HEK293 (cell line): Measurements from ENCODE around the gene MBLAC1.

Experiments
- CTCF ChIA-PET: fragments of 350-600 bp; formaldehyde crosslinking; extraction: SDS; loops from one replicate; lab custom pipeline; 2021; ENCODE audit warnings: antibody characterized with exemption; lab: Yijun Ruan, JAX
- POLR2A ChIA-PET: fragments of 300-600 bp; formaldehyde crosslinking; extraction: SDS; loops from one replicate; lab custom pipeline; 2020; ENCODE audit warnings: antibody characterized with exemption, inconsistent platforms; lab: Yijun Ruan, JAX
- H3K27ac ChIP-seq: fragments of 200-500 bp; sonication (Bioruptor generic); 2 replicates; pipeline ENCODE4 v1.5.1; 2014; ENCODE audit warnings: low read depth, low read length, control low read depth, inconsistent platforms; ENCODE audit errors: extremely low read depth
- H3K36me3 ChIP-seq, 2 experiments: fragments of 200-500 bp in 1 of 2; sonication (Bioruptor generic) in 1 of 2; 1 replicate in 1 of 2; 2 replicates in 1 of 2; pipeline ENCODE4 v1.5.1; 2014 to 2017; ENCODE audit warnings: inconsistent platforms in 2 of 2, low read length in 2 of 2; ENCODE audit not compliant: control insufficient read depth in 2 of 2, insufficient read depth in 1 of 2
- H3K4me1 ChIP-seq: fragments of 200-500 bp; sonication (Bioruptor generic); 2 replicates; pipeline ENCODE4 v1.5.1; 2014; ENCODE audit warnings: mild to moderate bottlenecking, low read length, inconsistent platforms; ENCODE audit not compliant: control insufficient read depth, insufficient read depth
- H3K4me3 ChIP-seq: 2 replicates; pipeline ENCODE4 v1.5.1; 2011; ENCODE audit warnings: low read depth, mild to moderate bottlenecking, control low read depth, low read length, moderate library complexity
- H3K9me3 ChIP-seq: fragments of 200-500 bp; sonication (Bioruptor generic); 2 replicates; pipeline ENCODE4 v1.5.1; 2014; ENCODE audit warnings: low read depth, low read length, inconsistent platforms; ENCODE audit not compliant: control insufficient read depth, insufficient read depth
- ELK4 ChIP-seq: IDR thresholded peaks from 2 replicates; pipeline ENCODE4 v1.6.1; 2011; ENCODE audit warnings: mild to moderate bottlenecking, low read depth, low read length, borderline replicate concordance
- GFI1B ChIP-seq: fragments of 450-650 bp; formaldehyde crosslinking; IDR thresholded peaks from 2 replicates; pipeline ENCODE4 v1.5.1; 2016; ENCODE audit warnings: missing biosample characterization, missing genetic modification characterization
- GLIS2 ChIP-seq: fragments of 450-650 bp; formaldehyde crosslinking; IDR thresholded peaks from 2 replicates; pipeline ENCODE4 v1.5.1; 2016; ENCODE audit warnings: missing biosample characterization, missing genetic modification characterization
- REST ChIP-seq: fragments of 450-650 bp; formaldehyde crosslinking; IDR thresholded peaks from 2 replicates; pipeline ENCODE4 v1.5.1; 2016; ENCODE audit warnings: missing biosample characterization, missing genetic modification characterization
- SP7 ChIP-seq: fragments of 450-650 bp; formaldehyde crosslinking; IDR thresholded peaks from 2 replicates; pipeline ENCODE4 v1.5.1; 2016; ENCODE audit warnings: missing biosample characterization, missing genetic modification characterization
- TCF7L2 ChIP-seq: IDR thresholded peaks from 2 replicates; pipeline ENCODE4 v1.6.1; 2011; ENCODE audit warnings: low read depth, mild to moderate bottlenecking, inconsistent platforms, low read length, moderate library complexity, borderline replicate concordance
- ZBTB11 ChIP-seq: fragments of 450-650 bp; formaldehyde crosslinking; conservative IDR thresholded peaks from 2 replicates; pipeline ENCODE4 v1.5.1; 2016; ENCODE audit warnings: low read depth, missing biosample characterization, missing genetic modification characterization
- ZBTB49 ChIP-seq: fragments of 450-650 bp; formaldehyde crosslinking; IDR thresholded peaks from 2 replicates; pipeline ENCODE4 v1.5.1; 2016; ENCODE audit warnings: missing biosample characterization, missing genetic modification characterization, low read depth
- ZBTB7A ChIP-seq: fragments of 450-650 bp; formaldehyde crosslinking; IDR thresholded peaks from 2 replicates; pipeline ENCODE4 v1.5.1; 2016; ENCODE audit warnings: low read depth, missing biosample characterization, missing genetic modification characterization
- ZNF146 ChIP-seq: fragments of 450-650 bp; formaldehyde crosslinking; IDR thresholded peaks from 2 replicates; pipeline ENCODE4 v1.5.1; 2016; ENCODE audit warnings: missing biosample characterization, missing genetic modification characterization
- ZNF174 ChIP-seq: fragments of 450-650 bp; formaldehyde crosslinking; IDR thresholded peaks from 2 replicates; pipeline ENCODE4 v1.5.0; 2017; ENCODE audit warnings: missing biosample characterization, mild to moderate bottlenecking, missing genetic modification characterization
- ZNF518A ChIP-seq: fragments of 450-650 bp; formaldehyde crosslinking; conservative IDR thresholded peaks from 2 replicates; pipeline ENCODE4 v1.5.1; 2016; ENCODE audit warnings: low read depth, missing biosample characterization, missing genetic modification characterization
- ZNF626 ChIP-seq: fragments of 450-650 bp; sonication (Bioruptor Pico); formaldehyde crosslinking; IDR thresholded peaks from 2 replicates; pipeline ENCODE4 v1.5.1; 2018; ENCODE audit warnings: missing biosample characterization, missing genetic modification characterization, inconsistent platforms
- ZNF707 ChIP-seq: fragments of 450-650 bp; formaldehyde crosslinking; IDR thresholded peaks from 2 replicates; pipeline ENCODE4 v1.5.1; 2016; ENCODE audit warnings: missing biosample characterization, missing genetic modification characterization
- ZNF837 ChIP-seq: fragments of 450-650 bp; formaldehyde crosslinking; IDR thresholded peaks from 2 replicates; pipeline ENCODE4 v1.5.1; 2016; ENCODE audit warnings: missing biosample characterization, missing genetic modification characterization
- ZSCAN16 ChIP-seq: fragments of 450-650 bp; formaldehyde crosslinking; IDR thresholded peaks from 2 replicates; pipeline ENCODE4 v1.5.1; 2016; ENCODE audit warnings: missing biosample characterization, missing genetic modification characterization
- ZSCAN4 ChIP-seq: fragments of 450-650 bp; formaldehyde crosslinking; IDR thresholded peaks from 2 replicates; pipeline ENCODE4 v1.5.1; 2017; ENCODE audit warnings: missing biosample characterization, missing genetic modification characterization

The MBLAC1 gene

GRCh38 chr7:100148559-100149328, 22.0 kb downstream of the MBLAC1 start, which contains the start of gene LAMTOR4 (continued):
- no peak for TF ChIP-seq ZBTB49 (tag by site-specific recombination)
- no peak for TF ChIP-seq ZSCAN4 (tag by site-specific recombination)
- 0 out of 2 replicates have a peak, but pooled peaks have one; percentile 68 for TF ChIP-seq ZBTB7A (tag by site-specific recombination)
- TF ChIP-seq ZBTB11 (tag by site-specific recombination), result peak; percentile 79
- no peak for TF ChIP-seq ZNF707 (tag by site-specific recombination)
- no peak for TF ChIP-seq ZNF626
- no peak for TF ChIP-seq SP7 (tag by site-specific recombination)
- no peak for TF ChIP-seq ZNF146 (tag by site-specific recombination)
- peak; percentile 99 for TF ChIP-seq GLIS2 (tag by site-specific recombination)
- TF ChIP-seq ZSCAN16 (tag by site-specific recombination), result no peak
- no peak for TF ChIP-seq ZNF174 (tag by site-specific recombination)
- TF ChIP-seq, all 188 proteins: peak for 49

GRCh38 chr7:100152404-100152803, 25.6 kb downstream of the MBLAC1 start:
- Histone ChIP-seq H3K27ac (no peak overlapping the region), H3K9me3 (no peaks in the 10 kb centered on the region), H3K4me1 (peaks cover 10% of the 10 kb centered on the region), H3K36me3 (peaks cover 15 to 56% of the 10 kb centered on the region in 2 experiments; a peak in 2 of 3 replicates), H3K4me3 (no peak overlapping the region)
- CTCF ChIA-PET, result interaction anchor here (1.0 kb wide), 1 partner anchor 23 kb away, joined by 3 read pairs; no protein-coding TSS in a partner anchor
- POLR2A ChIA-PET, result no interaction called here
- TF ChIP-seq ZNF837 (tag by site-specific recombination), result no peak
- no peak for TF ChIP-seq GFI1B
- no peak for TF ChIP-seq ZNF518A (tag by site-specific recombination)
- no peak for TF ChIP-seq TCF7L2
- TF ChIP-seq REST (tag by site-specific recombination), result no peak
- TF ChIP-seq ELK4, result no peak
